Nephron progenitor cell (in vitro differentiated cells): ENCODE results near the gene RMND5A.

Source experiments
- DNase-seq: peaks from one replicate; pipeline ENCODE4 v3.0.0; 2021
- H3K27ac Mint-ChIP-seq: 2 replicates; pipeline ENCODE4 v1.8.0; 2021; ENCODE audit warnings: mild to moderate bottlenecking, moderate library complexity, mixed read lengths
- H3K27me3 Mint-ChIP-seq: 2 replicates; pipeline ENCODE4 v1.8.0; 2021; ENCODE audit warnings: mild to moderate bottlenecking, low read depth, mixed read lengths; ENCODE audit not compliant: poor library complexity
- H3K36me3 Mint-ChIP-seq: 2 replicates; pipeline ENCODE4 v1.8.0; 2021; ENCODE audit warnings: low read depth, mixed read lengths
- H3K4me1 Mint-ChIP-seq: 2 replicates; pipeline ENCODE4 v1.8.0; 2021; ENCODE audit warnings: mixed read lengths
- H3K4me3 Mint-ChIP-seq: 2 replicates; pipeline ENCODE4 v1.8.0; 2021; ENCODE audit warnings: mild to moderate bottlenecking, moderate library complexity, mixed read lengths
- H3K9me3 Mint-ChIP-seq: 2 replicates; pipeline ENCODE4 v1.8.0; 2021; ENCODE audit warnings: mild to moderate bottlenecking, moderate library complexity, mixed read lengths
- CTCF ChIP-seq: fragments of 200-600 bp; sonication (generic); IDR thresholded peaks from 2 replicates; pipeline ENCODE4 v1.5.0; 2021; ENCODE audit warnings: antibody characterized with exemption

The RMND5A gene

DNA sequence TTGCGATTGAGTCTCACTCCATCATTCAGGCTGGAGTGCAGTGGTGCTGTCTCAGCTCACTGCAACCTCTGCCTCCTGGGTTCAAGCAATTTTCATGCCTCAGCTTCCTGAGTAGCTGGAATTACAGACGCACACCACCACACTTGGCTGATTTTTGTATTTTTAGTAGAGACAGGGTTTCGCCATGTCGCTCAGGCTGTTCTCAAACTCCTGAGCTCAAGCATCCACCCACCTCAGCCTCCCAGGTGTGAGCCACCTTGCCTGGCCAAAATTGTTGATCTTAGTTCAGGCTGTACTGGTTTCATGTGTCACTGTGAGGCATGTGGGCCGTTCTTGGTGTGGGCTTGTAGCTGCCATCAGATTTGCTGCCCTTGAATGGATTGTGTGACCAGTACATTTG lies 52.5 kb downstream of the RMND5A start:
- no peak for DNase-seq
- H3K4me3 Mint-ChIP-seq: no peak overlapping the region
- TF ChIP-seq CTCF: no peak
- H3K27ac Mint-ChIP-seq: no peak overlapping the region
- no peaks in the 10 kb centered on the region for H3K4me1 Mint-ChIP-seq
- H3K36me3 Mint-ChIP-seq: peaks cover 55% of the 10 kb centered on the region
- H3K9me3 Mint-ChIP-seq: no peaks in the 10 kb centered on the region
- H3K27me3 Mint-ChIP-seq: no peaks in the 10 kb centered on the region

GRCh38 chr2:86774862-86775261 lies 54.8 kb downstream of the RMND5A start:
- Mint-ChIP-seq H3K4me3 (no peak overlapping the region), H3K36me3 (peaks cover 41% of the 10 kb centered on the region), H3K9me3 (no peaks in the 10 kb centered on the region), H3K4me1 (no peaks in the 10 kb centered on the region), H3K27ac (no peak overlapping the region), H3K27me3 (peaks cover 4% of the 10 kb centered on the region)
- no peak for TF ChIP-seq CTCF
- DNase-seq: no peak

DNA sequence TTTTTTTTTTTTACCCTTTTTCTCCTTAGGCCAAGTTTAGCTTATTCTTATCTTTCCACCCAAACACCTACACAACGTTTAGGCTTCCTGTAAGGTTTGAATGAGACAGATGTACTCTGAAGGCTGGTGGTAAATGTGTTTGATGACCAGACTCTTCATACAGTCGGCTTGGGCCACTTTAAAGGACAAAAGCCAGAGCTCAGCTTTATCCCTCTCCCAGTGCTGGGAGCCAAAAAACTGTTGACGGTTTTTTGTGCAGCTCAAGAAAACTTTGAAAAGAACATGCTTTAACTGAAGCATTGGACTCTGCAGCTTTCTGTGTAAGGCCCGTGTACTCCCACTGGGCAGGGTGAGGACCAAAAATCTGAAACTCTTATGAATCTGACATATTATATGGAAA lies 55.2 kb downstream of the RMND5A start:
- Mint-ChIP-seq H3K36me3 (peaks cover 37% of the 10 kb centered on the region), H3K9me3 (no peaks in the 10 kb centered on the region), H3K4me3 (no peak overlapping the region), H3K27ac (no peak overlapping the region), H3K27me3 (peaks cover 4% of the 10 kb centered on the region), H3K4me1 (no peaks in the 10 kb centered on the region)
- TF ChIP-seq CTCF: no peak
- no peak for DNase-seq

- Mint-ChIP-seq H3K36me3 (peaks cover 25% of the 10 kb centered on the region), H3K4me1 (no peaks in the 10 kb centered on the region), H3K27ac (no peak overlapping the region), H3K9me3 (no peaks in the 10 kb centered on the region), H3K4me3 (no peak overlapping the region), H3K27me3 (peaks cover 6% of the 10 kb centered on the region)
- no peak for DNase-seq
- TF ChIP-seq CTCF: no peak
Measured at GRCh38 chr2:86776532-86776931, 56.4 kb downstream of the RMND5A start.

- no peaks in the 10 kb centered on the region for H3K4me1 Mint-ChIP-seq
- H3K27me3 Mint-ChIP-seq: peaks cover 13% of the 10 kb centered on the region
- H3K36me3 Mint-ChIP-seq: peaks cover 8% of the 10 kb centered on the region
- no peak overlapping the region for H3K27ac Mint-ChIP-seq
- no peak for DNase-seq
- no peak for TF ChIP-seq CTCF
- no peaks in the 10 kb centered on the region for H3K9me3 Mint-ChIP-seq
- no peak overlapping the region for H3K4me3 Mint-ChIP-seq
Measured at GRCh38 chr2:86778957-86779356, 58.9 kb downstream of the RMND5A start.

GRCh38 chr2:86779971-86780370 lies 59.9 kb downstream of the RMND5A start:
- Mint-ChIP-seq H3K27me3 (peaks cover 19% of the 10 kb centered on the region), H3K9me3 (no peaks in the 10 kb centered on the region), H3K36me3 (peaks cover under 1% of the 10 kb centered on the region), H3K4me3 (no peak overlapping the region), H3K4me1 (no peaks in the 10 kb centered on the region), H3K27ac (no peak overlapping the region)
- DNase-seq: no peak
- TF ChIP-seq CTCF: no peak
